Prostate gland (tissue), 2 donors: ENCODE measurements around the gene PSEN1.

ENCODE experiments used
- POLR2A ChIP-seq: fragments of 450-650 bp; IDR thresholded peaks from one replicate; pipeline ENCODE4 v1.6.1; 2016; ENCODE audit warnings: antibody characterized with exemption, mild to moderate bottlenecking
- TF ChIP-seq, protein P1 (sequence below), 4 experiments: fragments of 200-600 bp in 2 of 4; fragments of 450-650 bp in 2 of 4; sonication (generic) in 2 of 4; IDR thresholded peaks; 1 replicate in 3 of 4; 2 replicates in 1 of 4; pipeline ENCODE4 v1.5.1; 2016 to 2019; ENCODE audit warnings: antibody characterized with exemption in 4 of 4, mild to moderate bottlenecking in 2 of 4, moderate library complexity in 2 of 4

DNA sequence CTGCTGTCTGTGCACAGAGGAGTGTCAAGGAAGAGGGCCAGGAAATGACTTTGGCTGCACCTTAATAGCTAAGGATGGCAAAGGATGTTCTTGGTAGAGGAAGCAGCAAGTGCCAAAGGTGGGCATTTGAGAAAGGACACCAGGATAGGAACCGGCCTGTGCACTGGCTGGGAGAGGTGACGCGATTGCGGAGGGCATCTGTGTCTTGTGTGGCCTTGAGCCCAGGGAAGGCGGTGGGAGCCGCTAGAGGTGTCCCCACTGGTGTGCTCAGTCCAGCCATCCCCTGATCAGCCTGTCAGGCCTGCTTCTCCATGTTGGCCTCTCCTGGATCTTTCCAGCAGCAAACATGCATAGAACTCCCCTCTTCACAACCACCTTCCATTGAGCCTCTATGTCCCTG, 131.2 kb downstream of the PSEN1 start:
- TF ChIP-seq, protein P1, sequence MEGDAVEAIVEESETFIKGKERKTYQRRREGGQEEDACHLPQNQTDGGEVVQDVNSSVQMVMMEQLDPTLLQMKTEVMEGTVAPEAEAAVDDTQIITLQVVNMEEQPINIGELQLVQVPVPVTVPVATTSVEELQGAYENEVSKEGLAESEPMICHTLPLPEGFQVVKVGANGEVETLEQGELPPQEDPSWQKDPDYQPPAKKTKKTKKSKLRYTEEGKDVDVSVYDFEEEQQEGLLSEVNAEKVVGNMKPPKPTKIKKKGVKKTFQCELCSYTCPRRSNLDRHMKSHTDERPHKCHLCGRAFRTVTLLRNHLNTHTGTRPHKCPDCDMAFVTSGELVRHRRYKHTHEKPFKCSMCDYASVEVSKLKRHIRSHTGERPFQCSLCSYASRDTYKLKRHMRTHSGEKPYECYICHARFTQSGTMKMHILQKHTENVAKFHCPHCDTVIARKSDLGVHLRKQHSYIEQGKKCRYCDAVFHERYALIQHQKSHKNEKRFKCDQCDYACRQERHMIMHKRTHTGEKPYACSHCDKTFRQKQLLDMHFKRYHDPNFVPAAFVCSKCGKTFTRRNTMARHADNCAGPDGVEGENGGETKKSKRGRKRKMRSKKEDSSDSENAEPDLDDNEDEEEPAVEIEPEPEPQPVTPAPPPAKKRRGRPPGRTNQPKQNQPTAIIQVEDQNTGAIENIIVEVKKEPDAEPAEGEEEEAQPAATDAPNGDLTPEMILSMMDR (IDR thresholded peaks at IDR 0.05), result no peak
- TF ChIP-seq POLR2A, result no peak
